ENCODE measurements around the gene SPDEF. TPM values are rescaled to one million over a fixed set of nuclear protein-coding genes. Genes with fewer than 3 reads are reported as not detected.

The SPDEF gene
- total RNA-seq, 1 donor from 2014 or later, result 0.65 TPM

DNA sequence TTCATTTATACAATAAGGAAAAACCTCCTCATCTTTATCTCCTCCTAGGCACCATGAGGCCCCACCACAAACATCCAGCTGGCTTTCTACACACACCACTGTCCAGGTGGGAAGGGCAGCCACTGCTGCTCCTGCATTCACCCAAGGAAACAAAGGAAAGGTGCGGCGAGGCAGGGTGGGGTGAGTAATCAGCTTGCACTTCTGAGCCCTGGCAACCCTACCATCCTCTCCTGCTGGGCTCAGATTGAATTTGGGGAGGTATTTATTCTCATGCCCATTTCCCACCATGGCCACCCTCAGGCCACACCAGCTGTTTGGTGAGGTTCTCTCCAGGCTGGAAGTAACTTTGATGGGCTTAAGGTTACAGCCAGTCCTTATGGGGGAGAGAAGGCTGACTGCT lies 31.2 kb upstream of the SPDEF start:
- H3K36me3 Mint-ChIP-seq (ENCODE audit: insufficient read depth), result peaks cover 8% of the 10 kb centered on the region
- H3K9me3 Mint-ChIP-seq (ENCODE audit: low read depth), result no peaks in the 10 kb centered on the region
- TF ChIP-seq CTCF (IDR thresholded peaks at IDR 0.05; ENCODE audit: unreplicated experiment), result no peak
- no peak overlapping the region for H3K4me3 Mint-ChIP-seq (ENCODE audit: low read depth)
- peaks cover 3% of the 10 kb centered on the region for H3K4me1 Mint-ChIP-seq (ENCODE audit: low read depth)
- H3K27me3 Mint-ChIP-seq, result peaks cover 4% of the 10 kb centered on the region
- no peak for DNase-seq (ENCODE audit: low spot score, unreplicated experiment)
- H3K27ac Mint-ChIP-seq, result no peak overlapping the region

DNA sequence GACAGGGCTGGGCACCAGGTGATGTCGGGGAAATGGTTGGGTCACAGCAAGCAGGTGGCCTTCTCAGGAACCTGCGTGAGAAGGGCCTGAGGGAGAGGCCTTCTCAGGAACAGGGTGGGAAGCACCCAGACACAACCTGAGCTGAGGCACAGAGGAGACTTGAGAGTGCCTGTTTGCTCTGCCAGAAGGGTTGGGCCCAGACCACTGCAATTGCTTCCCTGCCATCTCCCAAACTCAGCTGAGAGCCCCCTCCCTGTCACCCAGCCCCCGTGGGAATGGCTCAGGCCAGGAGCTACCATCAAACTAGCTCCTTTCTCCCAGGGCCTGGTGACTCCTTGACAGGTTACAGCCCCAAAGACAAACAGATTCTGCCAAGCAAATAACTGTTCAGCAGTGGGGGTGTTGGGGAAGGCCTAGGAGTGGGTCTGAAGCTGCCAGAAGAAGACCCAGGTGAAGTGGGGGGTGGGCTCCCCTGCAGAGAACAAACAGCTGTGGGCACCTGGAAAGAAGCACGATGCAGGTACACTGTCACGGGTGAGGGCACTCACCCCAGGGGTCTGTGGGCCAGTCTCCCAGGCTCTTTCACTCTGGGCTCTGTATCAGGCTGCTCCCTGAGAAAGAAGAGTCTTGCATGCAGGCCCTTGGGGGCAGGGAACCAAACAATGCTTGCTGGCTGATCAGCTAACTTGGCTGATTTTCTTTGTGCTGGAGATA lies 30.4 kb upstream of the SPDEF start:
- H3K27ac Mint-ChIP-seq, result no peak overlapping the region
- peaks cover 4% of the 10 kb centered on the region for H3K27me3 Mint-ChIP-seq
- TF ChIP-seq CTCF (IDR thresholded peaks at IDR 0.05; ENCODE audit: unreplicated experiment), result no peak
- no peaks in the 10 kb centered on the region for H3K9me3 Mint-ChIP-seq (ENCODE audit: low read depth)
- peaks cover 8% of the 10 kb centered on the region for H3K36me3 Mint-ChIP-seq (ENCODE audit: insufficient read depth)
- peaks cover 3% of the 10 kb centered on the region for H3K4me1 Mint-ChIP-seq (ENCODE audit: low read depth)
- no peak for DNase-seq (ENCODE audit: low spot score, unreplicated experiment)
- no peak overlapping the region for H3K4me3 Mint-ChIP-seq (ENCODE audit: low read depth)

GRCh38 chr6:34585512-34586061 lies 29.5 kb upstream of the SPDEF start:
- Mint-ChIP-seq H3K4me1 (ENCODE audit: low read depth) (peaks cover 3% of the 10 kb centered on the region), H3K27me3 (peaks cover under 1% of the 10 kb centered on the region), H3K9me3 (ENCODE audit: low read depth) (no peaks in the 10 kb centered on the region), H3K4me3 (ENCODE audit: low read depth) (no peak overlapping the region), H3K27ac (no peak overlapping the region), H3K36me3 (ENCODE audit: insufficient read depth) (peaks cover 6% of the 10 kb centered on the region)
- TF ChIP-seq CTCF (IDR thresholded peaks at IDR 0.05; ENCODE audit: unreplicated experiment), result no peak
- DNase-seq (ENCODE audit: low spot score, unreplicated experiment), result no peak

GRCh38 chr6:34585108-34585507 lies 29.0 kb upstream of the SPDEF start:
- no peak overlapping the region for H3K27ac Mint-ChIP-seq
- H3K4me3 Mint-ChIP-seq (ENCODE audit: low read depth), result no peak overlapping the region
- H3K27me3 Mint-ChIP-seq, result no peaks in the 10 kb centered on the region
- H3K9me3 Mint-ChIP-seq (ENCODE audit: low read depth), result no peaks in the 10 kb centered on the region
- no peak for DNase-seq (ENCODE audit: low spot score, unreplicated experiment)
- no peak for TF ChIP-seq CTCF (IDR thresholded peaks at IDR 0.05; ENCODE audit: unreplicated experiment)
- H3K36me3 Mint-ChIP-seq (ENCODE audit: insufficient read depth), result peaks cover 3% of the 10 kb centered on the region
- peaks cover 3% of the 10 kb centered on the region for H3K4me1 Mint-ChIP-seq (ENCODE audit: low read depth)

DNA sequence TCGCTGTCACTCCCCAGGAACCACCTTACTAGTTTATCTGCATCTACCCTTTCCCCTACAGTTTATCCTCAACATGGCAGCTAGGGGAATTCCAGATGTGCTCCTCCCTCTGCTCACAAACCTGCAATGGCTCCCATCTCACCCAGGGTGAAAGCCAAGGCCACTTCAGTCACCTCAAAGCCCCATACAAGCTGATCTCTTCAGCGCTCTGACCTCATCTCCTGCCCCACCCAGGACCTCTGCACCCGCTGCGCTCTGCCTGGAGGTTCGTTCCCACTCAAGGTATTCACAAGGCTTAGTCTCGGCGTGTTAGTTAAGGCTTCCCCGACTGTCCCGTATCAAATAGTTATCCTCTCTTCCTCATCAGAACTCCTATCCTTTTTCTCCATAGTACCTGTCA lies 28.6 kb upstream of the SPDEF start:
- peaks cover 3% of the 10 kb centered on the region for H3K4me1 Mint-ChIP-seq (ENCODE audit: low read depth)
- no peaks in the 10 kb centered on the region for H3K9me3 Mint-ChIP-seq (ENCODE audit: low read depth)
- TF ChIP-seq CTCF (IDR thresholded peaks at IDR 0.05; ENCODE audit: unreplicated experiment), result no peak
- no peak overlapping the region for H3K4me3 Mint-ChIP-seq (ENCODE audit: low read depth)
- no peak for DNase-seq (ENCODE audit: low spot score, unreplicated experiment)
- peaks cover 3% of the 10 kb centered on the region for H3K36me3 Mint-ChIP-seq (ENCODE audit: insufficient read depth)
- H3K27me3 Mint-ChIP-seq, result no peaks in the 10 kb centered on the region
- H3K27ac Mint-ChIP-seq, result no peak overlapping the region
